Heart right ventricle (tissue), 16 donors: ENCODE results near the gene CACNA1C. TPM values are rescaled to one million over a fixed set of nuclear protein-coding genes. Genes with fewer than 3 reads are reported as not detected.

Experiments
- ATAC-seq, 8 donors: fragments of 200-7000 bp; cut with Tn5 transposase; one replicate each; pipeline ENCODE4 v1.9.1; 2020; ENCODE audit warnings: mild to moderate bottlenecking in 8 of 8, moderate library complexity in 8 of 8, moderate number of reproducible peaks in 1 of 8
- DNase-seq, 2 donors: peaks; one replicate each; pipeline ENCODE4 v3.0.0-alpha.2; 2020
- H3K27ac ChIP-seq, 10 donors: fragments of 200-600 bp; sonication (generic) in 2 of 10; one replicate each; pipeline versions ENCODE4 v1.5.0 to v1.8.0; 2020 to 2022; ENCODE audit warnings: mild to moderate bottlenecking in 3 of 10
- H3K27me3 ChIP-seq, 7 donors: fragments of 200-600 bp; one replicate each; pipeline ENCODE4 v1.8.0; 2021 to 2022; ENCODE audit warnings: mild to moderate bottlenecking in 2 of 7
- H3K36me3 ChIP-seq, 9 donors: fragments of 200-600 bp; sonication (generic) in 1 of 9; one replicate each; pipeline versions ENCODE4 v1.5.0 to v1.8.0; 2020 to 2022; ENCODE audit warnings: mild to moderate bottlenecking in 2 of 9
- H3K4me1 ChIP-seq, 9 donors: fragments of 200-600 bp; sonication (generic) in 1 of 9; one replicate each; pipeline versions ENCODE4 v1.5.0 to v1.8.0; 2020 to 2022; ENCODE audit warnings: mild to moderate bottlenecking in 4 of 9
- H3K4me3 ChIP-seq, 10 donors: fragments of 200-600 bp; sonication (generic) in 2 of 10; one replicate each; pipeline versions ENCODE4 v1.5.0 to v1.8.0; 2020 to 2022; ENCODE audit warnings: mild to moderate bottlenecking in 7 of 10, moderate library complexity in 2 of 10
- H3K9me3 ChIP-seq, 11 donors: fragments of 200-600 bp in 10 of 11; sonication (generic) in 2 of 11; one replicate each; pipeline versions ENCODE4 v1.5.0 to v1.8.0; 2013 to 2022; ENCODE audit warnings: mild to moderate bottlenecking in 2 of 11, control low read depth in 1 of 11, moderate library complexity in 1 of 11
- CTCF ChIP-seq, 9 donors: fragments of 200-600 bp; sonication (generic) in 2 of 9; IDR thresholded peaks; one replicate each; pipeline versions ENCODE4 v1.5.0 to v1.8.0; 2021 to 2022; ENCODE audit warnings: antibody characterized with exemption in 9 of 9, mild to moderate bottlenecking in 5 of 9, moderate library complexity in 1 of 9
- WGBS, 2 donors: extraction: QIAGEN DNeasy Blood & Tissue Kit; methylation state at CpG; one replicate each; pipeline ENCODE4 v1.1.7; 2013; ENCODE audit warnings: inconsistent platforms in 1 of 2; 5-methylcytosine and 5-hydroxymethylcytosine counted together
- intact Hi-C, 10 donors: fragments of 100-400 bp; cut with DNase I; formaldehyde crosslinking; loops; one replicate each; pipeline versions ENCODE4 v1.11.1 to v1.14.2; 2022
- polyA plus RNA-seq, 2 donors: library from polyadenylated mRNA; stranded (reverse); fragments of 200-250 nt; gene quantifications; one replicate each; pipeline ENCODE4 v1.2.3, GENCODE V29; 2013
- total RNA-seq, 10 donors: library from RNA; stranded (reverse); fragmentation: NEBNext Ultra II Directional in 3 of 10; extraction: Animal tissue kit (Norgen Biotek cat#: 25700) in 3 of 10; gene quantifications; one replicate each; pipeline versions ENCODE4 v1.2.1 to v1.2.4, GENCODE V29; 2021 to 2023
- donor health status: Arrhythmogenic right ventricular cardiomyopathy.
- donor health status: ischemic (EF 13 %, LVEDD 7.1; RV severe dilation, severe dysfunction).
- donor health status: healthy with polysubstance abuse.
- donor health status: DM: no; HTN: yes; CAD: no.
- donor health status: DM: no; HTN: no; CAD: no.
- donor health status: ischemic (EF 25% LVEDD 6.9; RV normal size, moderate dysfunction).
- donor health status: ischemic (EF 25% LVEDD 5.7; RV mildly dilated, moderate dysfunction).
- donor health status: healthy.
- donor health status: DM: yes; HTN: yes; CAD: no.
- donor health status: Ischemic cardiomyopathy.
- donor health status: ischemic (EF 35%, LVEDD 5.7; RV mildly dilated, moderate dysfunction).
- donor health status: nonischemic (EF 11% LVEDD 7.7; RV severe dilation, severe dysfunction).
- donor health status: DM: yes; HTN: yes; CAD: no.
- donor health status: PGD.
- donor health status: ischemic (EF 29% LVEDD 5.4; RV normal size, mild dysfunction).
- donor health status: nonischemic (EF 23%, LVEDD 6.1; RV moderate dilation, normal function).

The CACNA1C gene
- total and polyA plus RNA-seq, 12 donors, result 19.1 to 222 (median 183) TPM

- ATAC-seq (peak in 1 of 8 donors; percentile 49), DNase-seq (no peak)
- Histone ChIP-seq H3K27ac (peak overlapping the region in 6 of 10 donors; percentile 25 to 63 (median 47)), H3K4me1 (peaks cover 10 to 79% (median 58%) of the 10 kb centered on the region in 9 donors), H3K4me3 (no peak overlapping the region), H3K9me3 (peaks cover 0 to 20% (median 8%) of the 10 kb centered on the region in 11 donors), H3K36me3 (peaks cover 0 to 11% (median 0%) of the 10 kb centered on the region in 9 donors), H3K27me3 (no peaks in the 10 kb centered on the region)
- intact Hi-C loops, result loop anchor here in 1 of 10 donors (10.0 kb wide), 1 partner anchor 115 kb away; the partner anchor contains the start of gene CACNA1C
- no peak for TF ChIP-seq CTCF (IDR thresholded peaks at IDR 0.05)
- 69 to 75% methylated on average over 4 of the region's 4 CpGs for WGBS, 2 donors
Measured at GRCh38 chr12:2169489-2169888, 116.7 kb downstream of the CACNA1C start.

GRCh38 chr12:2169940-2170339 lies 117.2 kb downstream of the CACNA1C start:
- peak overlapping the region in 6 of 10 donors; percentile 25 to 63 (median 47) for H3K27ac ChIP-seq
- H3K27me3 ChIP-seq, result no peaks in the 10 kb centered on the region
- ATAC-seq, result peak in 1 of 8 donors; percentile 8
- peaks cover 8 to 79% (median 58%) of the 10 kb centered on the region in 9 donors for H3K4me1 ChIP-seq
- no peak for TF ChIP-seq CTCF (IDR thresholded peaks at IDR 0.05)
- intact Hi-C loops, result loop anchor here in 1 of 10 donors (10.0 kb wide), 1 partner anchor 115 kb away; the partner anchor contains the start of gene CACNA1C
- peaks cover 0 to 11% (median 0%) of the 10 kb centered on the region in 9 donors for H3K36me3 ChIP-seq
- no peak overlapping the region for H3K4me3 ChIP-seq
- 91 to 94% methylated on average over 2 of the region's 2 CpGs for WGBS, 2 donors
- peaks cover 0 to 20% (median 8%) of the 10 kb centered on the region in 11 donors for H3K9me3 ChIP-seq
- no peak for DNase-seq

GRCh38 chr12:2170376-2170775 lies 117.6 kb downstream of the CACNA1C start:
- WGBS, 2 donors, result 85 to 100% methylated on average over 1 of the region's 1 CpG
- intact Hi-C loops, result no loop called here
- DNase-seq, result no peak
- Histone ChIP-seq H3K4me3 (no peak overlapping the region), H3K36me3 (peaks cover 0 to 11% (median 0%) of the 10 kb centered on the region in 9 donors), H3K27me3 (no peaks in the 10 kb centered on the region), H3K27ac (peak overlapping the region in 3 of 10 donors; percentile 56 to 63 (median 58)), H3K4me1 (peaks cover 8 to 76% (median 58%) of the 10 kb centered on the region in 9 donors), H3K9me3 (peaks cover 0 to 20% (median 8%) of the 10 kb centered on the region in 11 donors)
- TF ChIP-seq CTCF (IDR thresholded peaks at IDR 0.05), result no peak
- peak in 2 of 8 donors; percentile 18 to 45 for ATAC-seq

GRCh38 chr12:2171672-2172426 lies 119.1 kb downstream of the CACNA1C start:
- no peaks in the 10 kb centered on the region for H3K27me3 ChIP-seq
- H3K4me1 ChIP-seq, result peaks cover 8 to 74% (median 61%) of the 10 kb centered on the region in 9 donors
- peaks cover 0 to 13% (median 8%) of the 10 kb centered on the region in 11 donors for H3K9me3 ChIP-seq
- no peak overlapping the region for H3K4me3 ChIP-seq
- no peak for TF ChIP-seq CTCF (IDR thresholded peaks at IDR 0.05)
- H3K27ac ChIP-seq, result peak overlapping the region in 6 of 10 donors; percentile 3 to 61 (median 34)
- 57 to 58% methylated on average over 11 of the region's 11 CpGs for WGBS, 2 donors
- intact Hi-C loops, result no loop called here
- peaks cover 0 to 4% (median 0%) of the 10 kb centered on the region in 9 donors for H3K36me3 ChIP-seq
- ATAC-seq (peak in 6 of 8 donors; percentile 13 to 72 (median 44)), DNase-seq (no peak)
